Pulmonary artery endothelial cell (primary cell): Measurements from ENCODE around the gene COQ4. TPM values are rescaled to one million over a fixed set of nuclear protein-coding genes. Genes with fewer than 3 reads are reported as not detected.
"Not testable (repeated sequence)": the region's sequence is repeated elsewhere in the genome, so short reads cannot be mapped to it uniquely, and the experiment has no call there.

Experiments used
- DNase-seq: peaks from one replicate; pipeline ENCODE4 v3.0.0-alpha.2; 2011; ENCODE audit warnings: low read depth, low spot score
- total RNA-seq: library from RNA; depleted of rRNA; stranded (reverse); fragments of >200 nt; gene quantifications from 2 replicates; pipeline ENCODE4 v1.2.3, GENCODE V29; 2014

Gene COQ4
- total RNA-seq, 1 donor from 2014 or later: 28.1 TPM

- DNase-seq: no peak
These were observed 23.8 kb upstream of the COQ4 start for GRCh38 chr9:128298535-128299482.

GRCh38 chr9:128304136-128304970 is 18.3 kb upstream of the COQ4 start:
- no peak for DNase-seq

GRCh38 chr9:128304971-128305288 is 17.7 kb upstream of the COQ4 start:
- DNase-seq: no peak

DNA sequence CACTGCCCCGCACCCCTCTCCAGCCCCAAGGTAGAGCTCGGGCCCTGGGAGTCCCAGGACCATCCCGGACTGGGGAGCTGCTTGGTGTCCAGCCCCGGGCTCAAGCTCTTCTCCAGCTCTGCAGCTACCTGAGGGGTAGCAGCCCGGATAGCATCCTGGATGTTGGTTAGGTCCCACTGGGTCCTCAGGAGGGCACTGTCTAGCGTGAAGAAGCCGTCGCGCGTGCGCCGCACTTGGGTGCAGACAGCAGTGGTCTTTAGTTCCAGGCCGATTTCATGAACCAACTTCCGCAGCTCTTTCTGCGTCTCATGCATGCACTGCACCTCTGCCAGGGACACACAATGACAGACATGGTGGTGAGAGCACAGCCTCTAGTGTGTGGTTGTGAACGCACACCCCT is 13.1 kb upstream of the COQ4 start:
- DNase-seq: no peak

DNA sequence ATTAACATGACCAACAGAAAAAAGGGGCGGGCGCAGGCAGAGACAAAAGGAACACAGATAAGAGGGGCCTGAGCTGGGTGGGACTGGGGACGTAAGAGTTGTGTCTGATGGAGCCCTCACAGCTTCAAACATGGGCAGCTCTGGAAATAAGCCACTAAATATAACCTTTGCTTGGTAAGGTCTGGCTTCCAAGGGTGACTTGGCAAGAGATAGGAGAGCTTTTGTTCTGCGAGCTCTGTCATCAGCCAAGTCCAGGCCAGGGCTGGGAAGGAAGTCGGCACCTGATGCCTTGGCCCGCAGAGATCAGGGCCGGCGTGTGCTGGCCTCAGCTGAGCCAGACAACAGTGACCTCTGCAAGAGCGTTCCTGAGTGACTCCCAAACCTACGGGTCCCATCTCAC is 12.2 kb upstream of the COQ4 start:
- DNase-seq: no peak

DNA sequence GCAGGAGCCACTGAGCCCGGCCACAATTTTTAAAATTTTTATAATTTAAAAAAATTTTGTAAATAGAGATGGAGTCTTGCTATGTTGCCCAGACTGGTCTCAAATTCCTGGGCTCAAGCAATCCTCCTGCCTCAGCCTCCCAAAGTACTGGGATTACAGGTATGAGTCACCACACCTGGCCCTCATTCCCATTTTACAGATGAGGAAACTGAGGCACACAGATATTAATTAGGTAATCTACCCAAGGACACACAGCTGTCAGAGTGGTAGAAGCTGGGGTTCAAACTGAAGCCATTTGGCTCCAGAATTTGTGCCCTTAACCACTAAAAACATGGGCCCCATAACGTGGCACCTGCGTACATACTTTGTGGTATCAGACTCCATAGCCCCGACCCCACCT is 7.9 kb upstream of the COQ4 start:
- DNase-seq: no peak

DNA sequence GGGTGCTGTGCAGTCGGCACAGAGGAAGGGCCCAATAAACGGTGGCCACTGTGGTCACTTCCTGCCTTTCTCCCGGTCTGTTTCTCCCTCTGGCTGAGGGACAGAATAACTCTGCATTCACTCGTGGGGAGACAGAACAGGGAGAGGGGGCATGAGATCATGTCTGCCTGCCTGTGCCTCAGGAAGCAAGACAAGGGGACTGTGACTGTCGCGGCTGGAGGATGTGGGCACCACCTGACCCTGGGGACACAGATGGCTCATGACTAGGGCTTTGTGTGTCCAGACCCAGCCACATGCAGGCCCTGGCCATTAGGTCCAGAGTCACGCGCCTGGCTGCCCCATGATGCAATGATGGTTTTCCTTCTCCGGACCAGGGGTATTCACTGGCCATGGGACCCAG is 6.2 kb upstream of the COQ4 start:
- DNase-seq: no peak

- DNase-seq: no peak
These were observed 5.0 kb upstream of the COQ4 start for GRCh38 chr9:128317629-128318028.

DNA sequence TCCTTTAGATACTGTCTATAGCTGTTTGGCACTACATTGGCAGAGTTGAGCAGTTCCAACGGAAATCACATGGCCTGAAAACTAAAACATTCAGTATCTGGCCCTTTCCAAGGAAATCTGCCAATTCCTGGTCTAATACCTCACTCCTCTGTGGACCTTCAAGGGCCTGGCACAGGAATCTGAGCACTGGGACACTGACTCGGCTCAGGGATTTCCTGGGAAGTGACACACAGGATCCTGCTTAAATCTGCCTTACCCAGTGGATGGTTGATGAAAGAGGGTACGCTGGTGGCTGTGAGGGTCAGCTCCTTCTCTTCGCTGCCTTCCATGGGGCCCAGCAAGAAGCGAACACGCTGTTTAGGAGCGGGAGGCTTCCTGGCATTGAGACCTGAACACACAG is 1.3 kb upstream of the COQ4 start:
- DNase-seq: no peak

DNA sequence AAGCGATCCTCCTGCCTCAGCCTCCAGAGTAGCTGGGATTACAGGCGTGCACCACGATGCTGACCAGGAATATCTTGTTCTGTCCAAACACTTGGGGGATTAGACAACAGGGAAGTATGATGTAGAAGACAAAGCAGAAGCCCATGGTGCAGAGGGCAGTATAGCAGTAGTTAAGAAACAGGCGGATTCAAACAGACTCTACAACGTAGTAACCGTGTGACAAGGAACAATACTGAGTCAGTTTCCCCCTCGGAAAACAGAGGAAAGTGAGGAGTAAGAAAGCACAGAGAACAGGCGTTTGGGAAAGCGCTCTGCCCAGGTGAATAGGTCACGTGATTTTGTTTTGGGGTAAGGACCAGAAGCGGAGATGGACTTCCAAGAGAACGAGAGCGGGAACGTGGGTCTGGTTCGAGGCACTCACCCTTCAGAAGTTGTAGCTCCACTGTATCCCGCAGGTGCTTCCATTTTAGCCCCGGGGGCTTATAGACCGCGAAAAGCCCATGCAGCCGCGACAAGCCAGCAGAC is 698 bp upstream of the COQ4 start:
- no peak for DNase-seq

DNA sequence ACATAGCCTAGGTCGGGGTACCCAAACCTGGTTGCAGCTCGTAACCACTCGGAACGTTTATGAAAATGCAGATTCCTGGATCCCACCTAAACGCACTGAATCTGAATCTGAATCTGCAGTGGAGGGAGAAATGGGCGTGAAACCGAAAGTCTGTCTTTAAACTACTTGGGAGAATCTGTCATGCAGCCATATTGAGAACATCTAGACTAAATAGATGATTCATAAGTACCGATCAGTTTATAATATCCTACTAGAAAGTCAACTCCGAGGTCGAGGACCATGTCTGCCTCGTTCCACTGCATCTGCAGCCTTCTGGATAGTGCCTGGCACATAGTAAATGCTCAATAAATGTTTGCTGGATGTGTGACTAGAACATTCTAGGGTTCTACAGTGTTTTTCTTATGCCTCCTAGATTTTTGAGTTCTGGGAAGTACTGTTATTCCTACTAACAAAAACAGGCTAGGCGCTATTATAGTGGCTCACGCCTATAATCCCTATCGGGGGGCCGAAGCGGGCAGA is 632 bp downstream of the COQ4 start:
- no peak for DNase-seq

- DNase-seq: no peak
These were observed 1.2 kb downstream of the COQ4 start for GRCh38 chr9:128323791-128324190.

GRCh38 chr9:128324401-128324800 is 1.8 kb downstream of the COQ4 start:
- no peak for DNase-seq

- DNase-seq: no peak
These were observed 3.0 kb downstream of the COQ4 start for GRCh38 chr9:128325629-128326028.

- no peak for DNase-seq
These were observed 10.8 kb downstream of the COQ4 start for GRCh38 chr9:128333451-128333869.

GRCh38 chr9:128335161-128335560 is 12.5 kb downstream of the COQ4 start:
- no peak for DNase-seq

- DNase-seq: no peak
These were observed 13.3 kb downstream of the COQ4 start for GRCh38 chr9:128335914-128336313.

DNA sequence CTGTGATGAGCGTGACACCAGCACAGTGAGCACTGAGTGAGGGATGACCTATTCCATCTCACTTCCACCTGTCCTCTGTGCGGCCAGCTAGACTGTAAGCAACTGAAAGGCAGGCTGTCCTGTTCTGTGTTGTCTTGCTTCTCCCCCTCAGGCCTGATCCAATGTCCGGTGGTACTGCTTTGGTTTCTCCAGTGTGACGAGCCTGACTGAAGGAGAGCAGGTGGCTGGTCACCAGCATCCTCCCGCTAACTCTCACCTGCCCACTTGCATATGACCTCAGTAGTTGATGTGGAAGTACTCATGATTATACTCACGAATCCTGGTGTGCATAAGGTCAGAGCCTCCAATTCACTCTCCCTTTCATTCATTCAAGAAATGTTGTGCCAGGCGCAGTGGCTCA is 15.3 kb downstream of the COQ4 start:
- DNase-seq: no peak

DNA sequence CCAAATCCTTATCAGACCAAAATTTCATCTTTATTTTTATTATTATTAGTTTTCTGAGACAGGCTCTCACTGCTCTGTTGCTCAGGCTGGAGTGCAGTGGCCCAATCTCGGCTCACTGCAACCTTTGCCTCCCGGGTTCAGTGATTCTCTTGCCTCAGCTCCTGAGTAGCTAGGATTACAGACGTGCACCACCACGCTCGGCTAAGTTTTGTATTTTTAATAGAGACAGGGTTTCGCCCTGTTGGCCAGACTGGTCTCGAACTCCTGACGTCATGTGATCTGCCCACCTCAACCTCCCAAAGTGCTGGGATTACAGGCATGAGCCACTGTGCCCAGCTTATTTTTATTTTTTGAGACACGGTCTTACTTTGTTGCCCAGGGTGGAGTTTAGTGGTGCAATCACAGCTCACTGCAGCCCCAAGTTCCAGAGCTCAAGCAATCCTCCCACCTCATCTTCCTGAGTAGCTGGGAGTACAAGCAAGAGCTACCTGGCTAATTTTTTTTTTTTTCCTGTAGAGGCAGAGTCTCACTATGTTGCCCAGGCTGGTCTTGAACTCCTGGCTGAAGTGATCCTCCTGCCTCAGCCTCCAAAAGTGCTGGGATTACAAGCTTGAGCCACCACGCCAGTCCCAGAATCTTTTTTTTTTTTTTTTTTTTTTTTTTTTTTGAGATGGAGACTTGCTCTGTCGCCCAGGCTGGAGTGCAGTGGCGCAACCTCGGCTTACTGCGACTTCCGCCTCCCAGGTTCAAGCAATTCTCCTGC is 16.4 kb downstream of the COQ4 start:
- not testable (repeated sequence) for DNase-seq

DNA sequence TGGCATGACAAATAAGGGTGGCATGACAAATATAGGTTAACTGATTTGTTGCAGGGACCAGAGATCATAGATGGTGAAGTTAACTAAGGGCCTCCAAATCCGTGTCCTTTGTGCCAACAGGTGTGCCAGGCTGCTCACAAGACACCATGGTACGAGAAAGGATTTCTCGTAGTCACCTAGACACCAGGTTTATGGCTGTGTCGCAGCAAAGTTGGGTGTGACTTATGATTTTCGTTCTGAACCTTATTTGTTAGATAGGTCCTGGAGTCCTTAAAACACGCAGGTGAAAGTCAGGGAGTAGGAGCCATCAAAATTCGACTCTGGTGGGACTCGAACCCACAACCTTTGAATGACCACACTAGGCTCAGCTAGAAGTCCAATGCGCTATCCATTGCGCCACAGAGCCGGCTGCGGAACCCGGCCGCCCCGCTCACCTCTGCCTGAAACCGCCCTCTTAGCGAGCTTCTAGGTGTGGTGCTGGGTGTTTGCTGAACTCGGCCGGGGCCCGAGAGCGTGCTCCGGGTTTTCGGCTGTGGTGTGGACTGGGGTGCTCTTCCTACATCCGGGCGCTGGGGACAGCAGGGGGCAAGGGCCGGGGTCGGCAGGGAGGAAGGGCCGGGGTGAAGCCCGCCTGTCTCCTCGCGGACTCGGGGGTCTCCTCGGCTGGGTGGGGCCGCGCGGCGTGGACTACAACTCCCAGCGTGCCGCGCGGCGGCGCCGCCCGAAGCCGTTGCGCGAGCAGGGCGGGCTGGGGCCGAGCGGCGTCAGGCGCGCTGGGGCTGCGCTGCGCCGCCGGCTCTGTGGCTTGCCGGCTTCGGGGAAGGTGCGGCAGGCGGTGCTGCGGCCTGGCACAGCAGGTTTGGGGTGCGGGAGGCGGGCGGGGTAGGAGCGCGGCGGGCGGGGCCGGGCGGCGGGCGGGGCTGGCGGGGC is 17.4 kb downstream of the COQ4 start, which contains the start of gene SLC27A4:
Gene SLC27A4, plus strand, starts transcription at position 767 of the 930 bp plus-strand sequence. CDS start 2,606 bp downstream, outside the sequence.
- DNase-seq: no peak
